GM08714 (cell line): ENCODE results near the gene PCBP2.

ENCODE experiments used
- H3K4me3 ChIP-seq: fragments of 200-500 bp; sonication (Bioruptor generic); 2 replicates; pipeline ENCODE4 v1.5.1; 2014; ENCODE audit warnings: mild to moderate bottlenecking, low read length, inconsistent platforms
- ZNF274 ChIP-seq: IDR thresholded peaks from 2 replicates; pipeline ENCODE4 v1.6.1; 2012; ENCODE audit warnings: mild to moderate bottlenecking, low read depth, low read length

The PCBP2 gene

GRCh38 chr12:53486736-53487487 lies 35.0 kb downstream of the PCBP2 start:
- no peak overlapping the region for H3K4me3 ChIP-seq
- TF ChIP-seq ZNF274 = no peak

GRCh38 chr12:53489242-53489864 lies 37.5 kb downstream of the PCBP2 start:
- no peak for TF ChIP-seq ZNF274
- no peak overlapping the region for H3K4me3 ChIP-seq

- H3K4me3 ChIP-seq = no peak overlapping the region
These were observed 40.3 kb downstream of the PCBP2 start for GRCh38 chr12:53492188-53492587.

GRCh38 chr12:53492830-53493609 lies 41.1 kb downstream of the PCBP2 start:
- H3K4me3 ChIP-seq = peak overlapping the region; percentile 74
- no peak for TF ChIP-seq ZNF274

More at GRCh38 chr12:53492188-53492587, 40.3 kb downstream of the PCBP2 start:
- TF ChIP-seq ZNF274 = no peak

- no peak for TF ChIP-seq ZNF274
- H3K4me3 ChIP-seq = peak overlapping the region; percentile 74; the same call in 1 of the 2 replicates
These were observed 41.9 kb downstream of the PCBP2 start for GRCh38 chr12:53493610-53494391.

GRCh38 chr12:53495903-53496751 lies 44.2 kb downstream of the PCBP2 start:
- no peak for TF ChIP-seq ZNF274
- no peak overlapping the region for H3K4me3 ChIP-seq

- TF ChIP-seq ZNF274 = no peak
These were observed 44.8 kb downstream of the PCBP2 start for GRCh38 chr12:53496752-53497032.

GRCh38 chr12:53497461-53497860 lies 45.6 kb downstream of the PCBP2 start:
- H3K4me3 ChIP-seq = no peak overlapping the region
- no peak for TF ChIP-seq ZNF274

More at GRCh38 chr12:53496752-53497032, 44.8 kb downstream of the PCBP2 start:
- H3K4me3 ChIP-seq = no peak overlapping the region

- no peak for TF ChIP-seq ZNF274
- H3K4me3 ChIP-seq = no peak overlapping the region; the same call in 1 of the 2 replicates
These were observed 46.3 kb downstream of the PCBP2 start for GRCh38 chr12:53498235-53498630.

GRCh38 chr12:53499266-53500141 lies 47.6 kb downstream of the PCBP2 start, which contains the start of gene MAP3K12:
Gene MAP3K12 (minus strand): TSS chr12:53499458. CDS start chr12:53487391, 12,067 bp downstream.
- TF ChIP-seq ZNF274 = no peak
- H3K4me3 ChIP-seq = peak within 1 kb of the TSS; percentile 71

GRCh38 chr12:53500142-53500775 lies 48.4 kb downstream of the PCBP2 start:
- no peak for TF ChIP-seq ZNF274
- peak overlapping the region; percentile 71 for H3K4me3 ChIP-seq
